Panc1 (cell line): ENCODE measurements around the gene GRIP1. TPM values are rescaled to one million over a fixed set of nuclear protein-coding genes. Genes with fewer than 3 reads are reported as not detected.

Experiments
- ATAC-seq: fragments of 200-7000 bp; cut with Tn5 transposase; 2 replicates; pipeline ENCODE4 v1.9.1; 2020; ENCODE audit warnings: mild to moderate bottlenecking, moderate library complexity
- BruUV-seq: library from RNA; stranded (reverse); fragments of 400-500 nt; replicated peaks from 2 replicates; lab custom pipeline; 2021; lab: Mats Ljungman, UMichigan
- CTCF ChIA-PET: fragments of 300-600 bp; sonication (Branson Sonifier 250); formaldehyde crosslinking; loops from one replicate; lab custom pipeline; 2022; ENCODE audit warnings: antibody characterized with exemption; lab: Charles Lee
- POLR2A ChIA-PET: fragments of 300-600 bp; sonication (Branson Sonifier 250); formaldehyde crosslinking; loops from one replicate; lab custom pipeline; 2022; ENCODE audit warnings: antibody characterized with exemption; lab: Charles Lee
- DNase-seq: peaks from one replicate; pipeline ENCODE4 v3.0.0-alpha.2; 2010; ENCODE audit warnings: low read depth, low spot score
- H3K27ac ChIP-seq: 2 replicates; pipeline ENCODE4 v1.5.1; 2011; ENCODE audit warnings: mild to moderate bottlenecking, low read length, inconsistent platforms
- H3K27me3 ChIP-seq: fragments of 200-500 bp; sonication (Bioruptor generic); 2 replicates; pipeline ENCODE4 v1.6.0; 2014; ENCODE audit warnings: low read length, inconsistent platforms; ENCODE audit not compliant: control insufficient read depth, insufficient read depth
- H3K36me3 ChIP-seq: fragments of 200-500 bp; sonication (Bioruptor generic); 2 replicates; pipeline ENCODE4 v1.5.1; 2014; ENCODE audit warnings: inconsistent platforms, mild to moderate bottlenecking, low read length, moderate library complexity; ENCODE audit not compliant: control insufficient read depth, insufficient read depth
- H3K4me1 ChIP-seq: 2 replicates; pipeline ENCODE4 v1.5.1; 2011; ENCODE audit warnings: inconsistent platforms, mild to moderate bottlenecking, low read length, moderate library complexity; ENCODE audit not compliant: control insufficient read depth, insufficient read depth
- H3K4me3 ChIP-seq, 2 experiments: 2 replicates each; pipeline ENCODE4 v1.5.1; 2011 to 2012; ENCODE audit warnings: low read depth in 2 of 2, low read length in 2 of 2, mild to moderate bottlenecking in 2 of 2, inconsistent platforms in 1 of 2, moderate library complexity in 1 of 2
- H3K9me3 ChIP-seq: fragments of 200-500 bp; sonication (Bioruptor generic); 2 replicates; pipeline ENCODE4 v1.5.1; 2014; ENCODE audit warnings: low read depth, mild to moderate bottlenecking, inconsistent platforms, low read length, moderate library complexity; ENCODE audit not compliant: control insufficient read depth, insufficient read depth
- CTCF ChIP-seq: fragments of 450-650 bp; IDR thresholded peaks from 2 replicates; pipeline ENCODE4 v1.5.1; 2017; ENCODE audit warnings: mild to moderate bottlenecking
- POLR2AphosphoS5 ChIP-seq: IDR thresholded peaks from 2 replicates; pipeline ENCODE4 v1.6.1; 2012; ENCODE audit warnings: mild to moderate bottlenecking, low read depth, low read length, moderate library complexity
- REST ChIP-seq, 2 experiments: IDR thresholded peaks; 2 replicates each; pipeline ENCODE4 v1.6.1; 2011 to 2012; ENCODE audit warnings: low read depth in 2 of 2, control low read depth in 1 of 2, low read length in 1 of 2, mild to moderate bottlenecking in 1 of 2, moderate library complexity in 1 of 2; ENCODE audit not compliant: insufficient read depth in 1 of 2
- SIN3A ChIP-seq: IDR thresholded peaks from 2 replicates; pipeline ENCODE4 v1.6.1; 2012; ENCODE audit warnings: low read depth, mild to moderate bottlenecking, low read length, moderate library complexity, borderline replicate concordance; ENCODE audit not compliant: insufficient read depth
- TCF7L2 ChIP-seq: IDR thresholded peaks from 2 replicates; pipeline ENCODE4 v1.6.1; 2011; ENCODE audit warnings: mild to moderate bottlenecking, low read depth, low read length, inconsistent platforms
- in situ Hi-C: cut with HindIII; loops from 2 replicates; pipeline ENCODE4 v1.10.0; 2016; ENCODE audit warnings: low sequenced_read_pairs, low pct_unique_long_range_greater_than_20kb
- intact Hi-C: fragments of 100-400 bp; cut with micrococcal nuclease; formaldehyde crosslinking; loops from one replicate; pipeline ENCODE4 v1.10.0; 2022; ENCODE audit not compliant: unreplicated experiment
- total RNA-seq: library from RNA; stranded (reverse); gene quantifications from one replicate; pipeline ENCODE4 v1.2.1, GENCODE V29; 2021; ENCODE audit not compliant: unreplicated experiment

GRIP1 gene
- total RNA-seq, 1 experiment from 2014 or later = 9.2 TPM

GRCh38 chr12:66607147-66607546 lies 71.7 kb downstream of the GRIP1 start:
- DNase-seq = no peak
- H3K4me1 ChIP-seq = no peaks in the 10 kb centered on the region
- TF ChIP-seq SIN3A (no peak), TCF7L2 (no peak), CTCF (no peak), REST (IDR thresholded peaks at IDR 0.05; ENCODE audit: insufficient read depth in 1 of 2, low read depth in 2 of 2, low read length in 1 of 2) (no peak), POLR2AphosphoS5 (no peak)
- no peak overlapping the region for H3K4me3 ChIP-seq
- H3K27ac ChIP-seq = no peak overlapping the region
- intact Hi-C loops (no loop called here), in situ Hi-C loops (no loop called here)
- no TSS peak for BruUV-seq
- no peaks in the 10 kb centered on the region; the same call in 1 of the 2 replicates for H3K27me3 ChIP-seq
- H3K36me3 ChIP-seq = no peaks in the 10 kb centered on the region
- POLR2A ChIA-PET = no interaction called here
- no peak for ATAC-seq
- CTCF ChIA-PET = no interaction called here
- no peaks in the 10 kb centered on the region for H3K9me3 ChIP-seq

GRCh38 chr12:66605293-66605692 lies 73.6 kb downstream of the GRIP1 start:
- TF ChIP-seq POLR2AphosphoS5 (no peak), SIN3A (no peak), REST (IDR thresholded peaks at IDR 0.05; ENCODE audit: insufficient read depth in 1 of 2, low read depth in 2 of 2, low read length in 1 of 2) (no peak), TCF7L2 (no peak), CTCF (no peak)
- intact Hi-C loops = no loop called here

More at GRCh38 chr12:66605293-66605692, 73.6 kb downstream of the GRIP1 start:
- BruUV-seq = no TSS peak
- ATAC-seq = no peak
- CTCF ChIA-PET = no interaction called here
- Histone ChIP-seq H3K27ac (no peak overlapping the region), H3K4me1 (no peaks in the 10 kb centered on the region), H3K36me3 (no peaks in the 10 kb centered on the region), H3K9me3 (no peaks in the 10 kb centered on the region), H3K4me3 (no peak overlapping the region), H3K27me3 (no peaks in the 10 kb centered on the region; the same call in 1 of the 2 replicates)
- DNase-seq = no peak
- POLR2A ChIA-PET = no interaction called here
- in situ Hi-C loops = no loop called here
